Glutamatergic neuron (in vitro differentiated cells): Measurements from ENCODE around the gene ACYP1. TPM values are rescaled to one million over a fixed set of nuclear protein-coding genes. Genes with fewer than 3 reads are reported as not detected.

ENCODE experiments used
- DNase-seq: peaks from one replicate; pipeline ENCODE4 v3.0.0; 2022
- H3K27ac Mint-ChIP-seq: one replicate; pipeline ENCODE4 v1.8.0; 2020; ENCODE audit warnings: mild to moderate bottlenecking, mixed read lengths, inconsistent platforms; ENCODE audit not compliant: unreplicated experiment
- H3K27me3 Mint-ChIP-seq: one replicate; pipeline ENCODE4 v1.8.0; 2020; ENCODE audit warnings: mild to moderate bottlenecking, moderate library complexity, mixed read lengths, inconsistent platforms; ENCODE audit not compliant: unreplicated experiment
- H3K36me3 Mint-ChIP-seq: one replicate; pipeline ENCODE4 v1.8.0; 2020; ENCODE audit warnings: mild to moderate bottlenecking, mixed read lengths, inconsistent platforms; ENCODE audit not compliant: unreplicated experiment
- H3K4me1 Mint-ChIP-seq: one replicate; pipeline ENCODE4 v1.8.0; 2020; ENCODE audit warnings: mild to moderate bottlenecking, low read depth, mixed read lengths, inconsistent platforms; ENCODE audit not compliant: unreplicated experiment
- H3K4me3 Mint-ChIP-seq: one replicate; pipeline ENCODE4 v1.8.0; 2020; ENCODE audit warnings: mild to moderate bottlenecking, mixed read lengths, inconsistent platforms; ENCODE audit not compliant: unreplicated experiment
- H3K9me3 Mint-ChIP-seq: one replicate; pipeline ENCODE4 v1.8.0; 2020; ENCODE audit warnings: mild to moderate bottlenecking, moderate library complexity, mixed read lengths, inconsistent platforms; ENCODE audit not compliant: unreplicated experiment
- total RNA-seq: library from RNA; stranded (reverse); fragmentation: NEBNext Ultra II Directional; extraction: Animal tissue kit (Norgen Biotek cat#: 25700); gene quantifications from one replicate; pipeline ENCODE4 v1.2.1, GENCODE V29; 2021; ENCODE audit not compliant: unreplicated experiment
- TF ChIP-seq, protein P1 (sequence below): fragments of 200-600 bp; sonication (generic); IDR thresholded peaks from one replicate; pipeline ENCODE4 v1.5.0; 2021; ENCODE audit not compliant: partially characterized antibody, unreplicated experiment

Gene ACYP1
- total RNA-seq, 1 donor from 2014 or later: 14.3 TPM

DNA sequence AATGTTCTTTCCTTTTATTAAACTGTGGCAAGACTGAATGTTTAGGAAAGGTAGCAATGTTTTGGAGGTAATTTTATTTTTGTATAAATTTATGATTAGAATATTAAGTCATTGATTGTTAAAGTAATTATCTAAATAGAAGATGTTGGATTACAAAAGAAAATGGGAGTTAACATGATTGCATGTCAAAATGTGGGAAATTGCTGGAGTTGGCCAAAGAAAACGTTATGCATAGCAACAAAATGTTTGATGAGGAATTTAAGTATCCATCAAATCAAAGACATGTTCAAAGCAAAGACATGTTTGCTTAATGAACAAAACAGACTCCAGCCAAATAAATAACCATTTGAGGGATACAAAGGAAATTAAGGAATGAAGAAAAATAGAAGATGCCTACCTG lies 9.4 kb downstream of the ACYP1 start:
- Mint-ChIP-seq H3K27me3 (peaks cover 4% of the 10 kb centered on the region), H3K4me3 (no peak overlapping the region), H3K36me3 (no peaks in the 10 kb centered on the region), H3K27ac (no peak overlapping the region), H3K9me3 (peaks cover 5% of the 10 kb centered on the region), H3K4me1 (no peaks in the 10 kb centered on the region)
- TF ChIP-seq, protein P1, sequence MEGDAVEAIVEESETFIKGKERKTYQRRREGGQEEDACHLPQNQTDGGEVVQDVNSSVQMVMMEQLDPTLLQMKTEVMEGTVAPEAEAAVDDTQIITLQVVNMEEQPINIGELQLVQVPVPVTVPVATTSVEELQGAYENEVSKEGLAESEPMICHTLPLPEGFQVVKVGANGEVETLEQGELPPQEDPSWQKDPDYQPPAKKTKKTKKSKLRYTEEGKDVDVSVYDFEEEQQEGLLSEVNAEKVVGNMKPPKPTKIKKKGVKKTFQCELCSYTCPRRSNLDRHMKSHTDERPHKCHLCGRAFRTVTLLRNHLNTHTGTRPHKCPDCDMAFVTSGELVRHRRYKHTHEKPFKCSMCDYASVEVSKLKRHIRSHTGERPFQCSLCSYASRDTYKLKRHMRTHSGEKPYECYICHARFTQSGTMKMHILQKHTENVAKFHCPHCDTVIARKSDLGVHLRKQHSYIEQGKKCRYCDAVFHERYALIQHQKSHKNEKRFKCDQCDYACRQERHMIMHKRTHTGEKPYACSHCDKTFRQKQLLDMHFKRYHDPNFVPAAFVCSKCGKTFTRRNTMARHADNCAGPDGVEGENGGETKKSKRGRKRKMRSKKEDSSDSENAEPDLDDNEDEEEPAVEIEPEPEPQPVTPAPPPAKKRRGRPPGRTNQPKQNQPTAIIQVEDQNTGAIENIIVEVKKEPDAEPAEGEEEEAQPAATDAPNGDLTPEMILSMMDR: no peak
- no peak for DNase-seq

DNA sequence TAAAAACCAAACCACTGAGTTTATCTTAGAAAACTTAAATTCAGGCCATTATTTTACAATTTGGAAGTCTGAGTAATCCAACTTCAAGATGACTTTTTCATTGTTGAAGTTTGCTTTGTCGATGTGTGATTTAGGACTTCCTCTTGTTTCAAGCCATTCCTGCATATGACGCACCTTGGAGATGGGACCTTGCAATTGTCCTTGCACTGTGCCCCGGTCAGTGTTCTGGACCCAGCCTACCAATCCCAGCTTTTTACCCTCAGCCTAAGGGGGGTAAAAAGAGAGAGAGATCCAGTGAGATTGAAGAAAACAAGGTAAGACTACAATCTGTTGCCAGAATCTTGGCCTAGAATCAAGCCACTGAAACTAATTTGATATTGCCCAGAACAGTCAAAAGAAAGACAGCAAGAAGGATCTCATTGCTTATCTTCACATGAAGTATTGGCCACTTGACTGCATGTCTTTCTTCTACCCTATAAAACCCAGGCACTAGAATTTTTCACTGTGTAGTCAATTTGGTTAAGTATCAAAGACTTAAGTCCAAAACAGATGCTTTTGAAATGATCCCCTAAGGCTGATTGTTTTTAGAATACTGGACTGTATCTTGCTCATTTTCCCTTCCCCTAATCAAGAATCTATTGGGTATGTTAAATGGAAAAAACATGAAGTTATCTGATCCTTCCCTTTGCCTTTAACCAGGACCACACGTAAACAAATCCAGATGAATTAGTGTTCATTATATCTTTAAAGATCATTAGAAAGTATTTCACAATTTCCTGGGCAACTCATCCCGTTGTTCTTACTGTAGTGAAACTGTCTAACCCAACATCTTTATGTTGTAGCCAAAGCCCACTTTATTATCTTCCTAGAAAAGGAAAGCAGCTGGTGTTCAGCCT lies 10.2 kb downstream of the ACYP1 start:
- TF ChIP-seq, protein P1: no peak
- Mint-ChIP-seq H3K4me1 (no peaks in the 10 kb centered on the region), H3K36me3 (no peaks in the 10 kb centered on the region), H3K27ac (no peak overlapping the region), H3K9me3 (peaks cover 5% of the 10 kb centered on the region), H3K4me3 (no peak overlapping the region), H3K27me3 (peaks cover 4% of the 10 kb centered on the region)
- no peak for DNase-seq

DNA sequence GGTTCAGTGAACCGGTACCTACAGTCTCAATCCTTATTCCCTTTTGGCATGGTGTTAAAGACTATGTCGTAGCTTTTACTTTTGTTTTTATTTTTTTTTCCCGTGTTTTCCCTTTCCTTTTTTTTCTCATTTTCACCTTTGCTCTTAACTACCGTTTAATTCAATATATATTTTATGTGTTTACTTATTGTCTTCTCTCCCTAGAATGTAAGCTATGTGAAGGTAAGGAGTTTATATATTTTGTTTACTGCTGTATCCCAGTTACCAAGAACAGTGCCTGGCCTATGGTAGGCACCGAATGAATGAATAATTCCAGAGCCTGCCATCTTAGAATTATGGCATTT lies 12.3 kb downstream of the ACYP1 start:
- no peaks in the 10 kb centered on the region for H3K36me3 Mint-ChIP-seq
- peak overlapping the region; percentile 86 for H3K27ac Mint-ChIP-seq

DNA sequence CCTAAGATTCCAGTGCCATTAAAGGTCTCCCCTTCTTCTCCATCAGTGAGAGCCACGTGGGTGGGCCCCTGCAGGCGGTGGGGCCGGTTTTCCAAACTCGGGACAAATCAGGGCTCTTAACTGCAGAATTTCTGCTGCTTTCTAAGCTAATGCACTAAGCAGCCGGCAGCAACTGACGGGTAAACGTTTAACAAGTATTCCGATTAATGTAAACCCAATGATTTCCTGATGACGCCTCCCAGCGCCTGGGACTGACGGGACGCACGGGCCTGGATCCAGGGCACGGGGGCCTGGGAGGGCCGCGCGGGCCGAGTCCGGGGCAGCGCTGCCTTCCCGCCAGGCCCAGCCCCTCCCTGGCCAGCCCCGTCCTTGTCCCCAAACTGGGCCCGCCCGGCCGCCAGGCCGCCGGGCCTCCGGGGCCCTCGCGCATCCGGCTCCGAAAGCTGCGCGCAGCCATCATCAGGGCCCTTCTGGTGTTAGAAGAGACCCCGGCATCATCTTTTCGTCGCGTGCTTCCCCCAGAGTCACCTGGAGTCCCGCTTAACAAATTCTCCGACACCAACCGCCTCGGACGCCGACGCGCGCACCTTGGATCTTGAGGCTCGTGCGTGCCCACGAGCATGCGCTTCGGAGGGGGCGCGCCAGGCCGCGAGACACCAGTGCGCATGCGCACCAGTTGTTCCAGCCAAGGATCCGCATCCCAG lies 12.8 kb downstream of the ACYP1 start, which contains the start of gene MLH3:
Gene MLH3 (minus strand): TSS at position 616 of the 704 bp plus-strand sequence. CDS start 1,812 bp downstream, outside the sequence.
- H3K9me3 Mint-ChIP-seq: peaks cover 5% of the 10 kb centered on the region
- TF ChIP-seq, protein P1: no peak
- H3K27ac Mint-ChIP-seq: peak within 1 kb of the TSS; percentile 86
- no peaks in the 10 kb centered on the region for H3K36me3 Mint-ChIP-seq
- H3K4me3 Mint-ChIP-seq: peak within 1 kb of the TSS; percentile 89
- DNase-seq: peak; percentile 81
- H3K27me3 Mint-ChIP-seq: peaks cover 4% of the 10 kb centered on the region
- H3K4me1 Mint-ChIP-seq: no peaks in the 10 kb centered on the region

More for the DNA sequence above, 12.3 kb downstream of the ACYP1 start:
- Mint-ChIP-seq H3K27me3 (peaks cover 4% of the 10 kb centered on the region), H3K9me3 (peaks cover 5% of the 10 kb centered on the region), H3K4me3 (peak overlapping the region; percentile 89), H3K4me1 (no peaks in the 10 kb centered on the region)
- TF ChIP-seq, protein P1: no peak
- no peak for DNase-seq
